Dedifferentiated amniotic fluid mesenchymal stem cell (primary cell): ENCODE results near the gene PKD1.
"Not testable (repeated sequence)": the region's sequence is repeated elsewhere in the genome, so short reads cannot be mapped to it uniquely, and the experiment has no call there.

Experiments used
- DNase-seq: peaks from one replicate; pipeline ENCODE4 v3.0.0-alpha.2; 2016; ENCODE audit errors: extremely low spot score

The PKD1 gene

GRCh38 chr16:2107121-2107790 lies 28.4 kb downstream of the PKD1 start:
- not testable (repeated sequence) for DNase-seq

- DNase-seq, result not testable (repeated sequence)
Measured at GRCh38 chr16:2106211-2106610, 29.5 kb downstream of the PKD1 start.

GRCh38 chr16:2105769-2106168 lies 29.9 kb downstream of the PKD1 start:
- not testable (repeated sequence) for DNase-seq

- not testable (repeated sequence) for DNase-seq
Measured at GRCh38 chr16:2105291-2105690, 30.4 kb downstream of the PKD1 start.

- DNase-seq, result not testable (repeated sequence)
Measured at GRCh38 chr16:2104464-2104863, 31.2 kb downstream of the PKD1 start.

- no peak for DNase-seq
Measured at GRCh38 chr16:2102471-2102870, 33.2 kb downstream of the PKD1 start.

GRCh38 chr16:2101581-2101980 lies 34.1 kb downstream of the PKD1 start:
- not testable (repeated sequence) for DNase-seq

GRCh38 chr16:2097689-2098088 lies 38.0 kb downstream of the PKD1 start:
- not testable (repeated sequence) for DNase-seq

- no peak for DNase-seq
Measured at GRCh38 chr16:2096853-2097595, 38.7 kb downstream of the PKD1 start.

GRCh38 chr16:2095918-2096582 lies 39.6 kb downstream of the PKD1 start:
- DNase-seq, result no peak

GRCh38 chr16:2095315-2095853 lies 40.3 kb downstream of the PKD1 start:
- DNase-seq, result no peak

- DNase-seq, result no peak
Measured at GRCh38 chr16:2093793-2094192, 41.9 kb downstream of the PKD1 start.

- no peak for DNase-seq
Measured at GRCh38 chr16:2092866-2093265, 42.8 kb downstream of the PKD1 start.

GRCh38 chr16:2092256-2092620 lies 43.5 kb downstream of the PKD1 start:
- no peak for DNase-seq

- no peak for DNase-seq
Measured at GRCh38 chr16:2091547-2092255, 44.0 kb downstream of the PKD1 start.

GRCh38 chr16:2090777-2091546 lies 44.7 kb downstream of the PKD1 start:
- no peak for DNase-seq

GRCh38 chr16:2090481-2090776 lies 45.3 kb downstream of the PKD1 start:
- no peak for DNase-seq

- no peak for DNase-seq
Measured at GRCh38 chr16:2089706-2090480, 45.8 kb downstream of the PKD1 start.

- DNase-seq, result no peak
Measured at GRCh38 chr16:2088759-2089358, 46.8 kb downstream of the PKD1 start.
